ENCODE measurements around the gene RNF44.

DNA sequence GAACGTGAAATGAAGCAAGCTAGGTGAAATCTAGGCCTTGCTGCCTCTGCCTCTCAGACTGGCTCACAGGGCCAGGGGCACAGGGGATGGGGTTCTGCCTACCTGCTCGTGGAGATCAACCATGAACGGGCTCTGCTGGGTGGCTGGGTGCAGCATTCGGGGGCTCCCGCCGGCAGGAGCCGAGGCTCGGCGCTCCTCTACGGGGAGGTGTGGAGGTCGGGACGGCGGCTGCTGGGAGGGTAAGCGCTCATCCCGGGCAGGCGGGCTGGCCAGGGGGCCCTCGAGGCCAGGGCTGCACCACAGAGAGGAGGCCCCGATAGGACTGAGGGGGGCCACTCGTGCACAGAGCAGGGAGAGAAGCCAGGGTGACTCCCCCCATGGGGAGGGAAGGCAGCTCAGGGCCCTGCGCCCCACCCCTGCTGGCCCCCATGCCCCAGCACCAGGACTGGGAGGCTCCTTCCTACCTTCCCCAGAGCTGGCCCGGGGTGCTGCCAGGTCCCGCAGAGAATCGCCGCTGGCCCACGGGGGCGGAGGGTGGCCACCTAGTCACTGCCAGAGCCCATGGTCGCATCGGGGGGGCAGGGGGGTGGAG lies 5.2 kb downstream of the RNF44 start:
- TF ChIP-seq, protein P1, sequence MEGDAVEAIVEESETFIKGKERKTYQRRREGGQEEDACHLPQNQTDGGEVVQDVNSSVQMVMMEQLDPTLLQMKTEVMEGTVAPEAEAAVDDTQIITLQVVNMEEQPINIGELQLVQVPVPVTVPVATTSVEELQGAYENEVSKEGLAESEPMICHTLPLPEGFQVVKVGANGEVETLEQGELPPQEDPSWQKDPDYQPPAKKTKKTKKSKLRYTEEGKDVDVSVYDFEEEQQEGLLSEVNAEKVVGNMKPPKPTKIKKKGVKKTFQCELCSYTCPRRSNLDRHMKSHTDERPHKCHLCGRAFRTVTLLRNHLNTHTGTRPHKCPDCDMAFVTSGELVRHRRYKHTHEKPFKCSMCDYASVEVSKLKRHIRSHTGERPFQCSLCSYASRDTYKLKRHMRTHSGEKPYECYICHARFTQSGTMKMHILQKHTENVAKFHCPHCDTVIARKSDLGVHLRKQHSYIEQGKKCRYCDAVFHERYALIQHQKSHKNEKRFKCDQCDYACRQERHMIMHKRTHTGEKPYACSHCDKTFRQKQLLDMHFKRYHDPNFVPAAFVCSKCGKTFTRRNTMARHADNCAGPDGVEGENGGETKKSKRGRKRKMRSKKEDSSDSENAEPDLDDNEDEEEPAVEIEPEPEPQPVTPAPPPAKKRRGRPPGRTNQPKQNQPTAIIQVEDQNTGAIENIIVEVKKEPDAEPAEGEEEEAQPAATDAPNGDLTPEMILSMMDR (IDR thresholded peaks at IDR 0.05; ENCODE audit: low read length) = no peak
- no peak for TF ChIP-seq EZH2 (optimal IDR thresholded peaks at IDR 0.05; ENCODE audit: low read depth, low read length)

Measured in MM.1S (cell line).